Epithelial cell of prostate (primary cell): ENCODE measurements around the gene FXYD5.
A peak's percentile ranks its signal among the peaks of the same experiment; 100 is the strongest.

ENCODE experiments used
- DNase-seq: peaks from one replicate; pipeline ENCODE4 v3.0.0-alpha.2; 2011; ENCODE audit warnings: low read depth, low spot score
- H3K27ac ChIP-seq: fragments of 450-650 bp; 2 replicates; pipeline ENCODE4 v1.5.1; 2017; ENCODE audit warnings: mild to moderate bottlenecking

Gene FXYD5, protein sequence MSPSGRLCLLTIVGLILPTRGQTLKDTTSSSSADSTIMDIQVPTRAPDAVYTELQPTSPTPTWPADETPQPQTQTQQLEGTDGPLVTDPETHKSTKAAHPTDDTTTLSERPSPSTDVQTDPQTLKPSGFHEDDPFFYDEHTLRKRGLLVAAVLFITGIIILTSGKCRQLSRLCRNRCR

GRCh38 chr19:35154525-35155406, at the start of gene FXYD5:
Gene FXYD5 (plus strand): TSS chr19:35154735. CDS start chr19:35155551, 816 bp downstream.
- H3K27ac ChIP-seq, result peak within 1 kb of the TSS; percentile 67
- no peak for DNase-seq

DNA sequence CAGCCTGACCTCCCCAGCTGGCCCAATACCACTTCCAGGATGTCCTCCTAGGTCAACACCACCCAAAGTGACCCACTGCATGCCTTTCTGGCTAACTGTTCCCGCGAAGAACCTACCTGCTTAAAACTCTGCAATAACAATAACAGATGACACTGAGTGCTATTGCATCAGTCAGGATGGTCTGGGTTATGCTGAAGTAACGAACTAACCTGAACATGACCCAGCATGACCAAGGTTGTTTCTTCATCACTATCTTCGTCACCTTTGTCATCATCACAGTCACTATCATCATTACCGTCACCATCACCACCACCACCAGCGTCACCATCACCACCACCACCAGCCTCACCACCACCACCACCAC, 49.5 kb upstream of the FXYD5 start:
- no peak for DNase-seq
- H3K27ac ChIP-seq, result no peak overlapping the region

- no peak overlapping the region for H3K27ac ChIP-seq
- DNase-seq, result no peak
Observed at GRCh38 chr19:35105411-35106290, 48.9 kb upstream of the FXYD5 start.

DNA sequence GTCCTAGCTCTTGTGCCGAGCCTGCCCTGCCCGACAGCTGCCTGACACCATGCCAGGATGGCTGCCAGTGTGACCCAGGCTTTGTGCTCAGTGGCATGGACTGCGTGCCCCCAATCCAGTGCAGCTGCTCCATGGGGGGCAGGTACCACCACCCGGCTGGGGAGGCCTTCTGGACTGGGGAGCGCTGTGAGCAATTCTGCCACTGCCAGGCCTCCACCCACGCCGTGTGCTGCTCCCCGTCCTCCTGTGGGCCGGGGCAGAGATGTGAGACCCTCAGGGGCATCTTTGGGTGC, 48.3 kb upstream of the FXYD5 start:
- H3K27ac ChIP-seq, result no peak overlapping the region
- DNase-seq, result no peak

GRCh38 chr19:35106898-35107541, 47.5 kb upstream of the FXYD5 start:
- peak overlapping the region; percentile 61 for H3K27ac ChIP-seq
- no peak for DNase-seq

DNA sequence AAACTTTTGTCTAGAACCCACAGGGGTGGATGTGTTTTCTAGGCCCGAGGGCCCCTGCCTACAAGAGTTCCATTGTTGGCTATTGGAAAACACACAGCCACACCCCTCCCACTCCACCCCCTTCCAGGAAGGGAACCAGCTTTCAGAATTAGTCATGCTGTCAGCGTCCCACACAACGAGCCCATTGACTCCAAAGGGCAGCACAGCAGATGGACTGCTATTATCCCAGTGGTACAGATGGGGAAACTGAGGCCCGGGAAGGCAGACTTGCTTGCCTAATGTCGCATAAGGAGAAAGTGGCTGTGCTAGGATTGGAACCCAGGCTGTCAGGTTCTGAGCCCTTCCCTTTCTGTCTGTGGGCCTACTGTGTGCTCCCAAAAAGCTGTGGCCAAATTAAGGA, 47.0 kb upstream of the FXYD5 start:
- peak; percentile 83 for DNase-seq
- H3K27ac ChIP-seq, result peak overlapping the region; percentile 61

DNA sequence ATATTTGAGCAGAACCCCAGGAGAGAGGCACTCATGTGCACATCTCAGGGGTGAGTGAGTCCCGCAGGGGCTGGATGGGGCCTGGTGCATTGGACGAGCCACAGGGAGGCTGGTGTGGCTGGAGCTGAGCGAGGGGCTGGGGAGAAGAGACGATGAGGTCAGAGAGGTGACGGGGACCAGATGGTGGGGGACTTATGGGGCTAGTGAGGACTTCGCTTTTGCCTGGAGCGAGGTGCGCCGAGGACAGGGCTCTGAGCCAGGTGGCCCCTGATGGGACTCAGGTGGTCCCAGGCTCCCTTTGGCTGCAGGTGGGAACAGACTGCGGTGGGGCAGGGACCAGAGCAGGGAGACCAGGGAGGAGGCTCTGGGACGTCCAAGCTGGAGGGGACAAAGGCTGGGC, 45.8 kb upstream of the FXYD5 start:
- H3K27ac ChIP-seq, result no peak overlapping the region
- DNase-seq, result no peak

- DNase-seq, result no peak
- peak overlapping the region; percentile 17 for H3K27ac ChIP-seq
Observed at GRCh38 chr19:35109395-35110112, 45.0 kb upstream of the FXYD5 start.

- no peak for DNase-seq
- H3K27ac ChIP-seq, result peak overlapping the region; percentile 24
Observed at GRCh38 chr19:35110974-35111373, 43.6 kb upstream of the FXYD5 start.

GRCh38 chr19:35112995-35113688, 41.4 kb upstream of the FXYD5 start:
- no peak for DNase-seq
- no peak overlapping the region for H3K27ac ChIP-seq

GRCh38 chr19:35114353-35115176, 40.0 kb upstream of the FXYD5 start:
- DNase-seq, result no peak
- H3K27ac ChIP-seq, result peak overlapping the region; percentile 90

- DNase-seq, result no peak
- H3K27ac ChIP-seq, result peak within 1 kb of the TSS; percentile 90
Observed at GRCh38 chr19:35115177-35115951, 39.2 kb upstream of the FXYD5 start, which contains the start of gene FXYD3. Gene FXYD3 (plus strand): TSS chr19:35115823. CDS start chr19:35119377, 3,554 bp downstream.

- peak overlapping the region; percentile 90 for H3K27ac ChIP-seq
- no peak for DNase-seq
Observed at GRCh38 chr19:35116072-35116801, 38.3 kb upstream of the FXYD5 start.

DNA sequence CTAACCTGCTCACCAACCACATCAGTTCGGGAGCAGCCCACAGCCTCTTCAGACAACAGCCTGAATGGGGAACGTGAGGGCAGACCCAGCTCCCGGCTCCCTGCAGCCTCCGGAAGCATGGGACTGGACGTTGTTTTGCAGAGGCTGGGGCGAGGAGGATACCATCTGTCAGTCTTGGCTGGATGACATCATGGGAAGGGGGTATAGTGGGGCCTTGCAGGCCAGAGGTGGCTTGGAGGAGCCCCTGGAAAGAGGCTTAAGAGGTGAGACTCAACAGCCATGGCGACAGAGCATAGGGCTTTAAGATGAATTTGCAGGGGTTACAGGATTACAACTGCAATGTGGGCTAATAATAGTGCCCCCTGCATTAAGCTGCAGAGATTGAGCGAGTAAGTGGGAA, 37.4 kb upstream of the FXYD5 start:
- peak overlapping the region; percentile 90 for H3K27ac ChIP-seq
- DNase-seq, result no peak

DNA sequence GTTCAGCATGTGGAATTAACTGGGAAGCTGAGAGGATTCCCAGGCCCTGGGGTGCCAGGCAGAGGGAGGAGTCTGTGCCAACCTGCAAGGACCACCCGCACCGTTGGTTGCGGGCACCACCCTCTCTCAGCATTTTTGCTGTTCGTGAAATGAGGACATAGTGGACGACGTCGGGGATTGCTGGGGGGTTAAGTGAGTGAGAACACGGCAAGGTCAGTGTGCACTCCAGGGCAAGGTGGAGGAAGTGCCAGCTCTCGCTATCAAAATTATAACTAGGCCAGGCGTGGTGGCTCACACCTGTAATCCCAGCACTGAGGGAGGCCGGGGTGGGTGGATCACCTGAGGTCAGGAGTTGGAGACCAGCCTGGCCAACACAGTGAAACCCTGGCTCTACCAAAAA, 36.7 kb upstream of the FXYD5 start:
- no peak for DNase-seq

DNA sequence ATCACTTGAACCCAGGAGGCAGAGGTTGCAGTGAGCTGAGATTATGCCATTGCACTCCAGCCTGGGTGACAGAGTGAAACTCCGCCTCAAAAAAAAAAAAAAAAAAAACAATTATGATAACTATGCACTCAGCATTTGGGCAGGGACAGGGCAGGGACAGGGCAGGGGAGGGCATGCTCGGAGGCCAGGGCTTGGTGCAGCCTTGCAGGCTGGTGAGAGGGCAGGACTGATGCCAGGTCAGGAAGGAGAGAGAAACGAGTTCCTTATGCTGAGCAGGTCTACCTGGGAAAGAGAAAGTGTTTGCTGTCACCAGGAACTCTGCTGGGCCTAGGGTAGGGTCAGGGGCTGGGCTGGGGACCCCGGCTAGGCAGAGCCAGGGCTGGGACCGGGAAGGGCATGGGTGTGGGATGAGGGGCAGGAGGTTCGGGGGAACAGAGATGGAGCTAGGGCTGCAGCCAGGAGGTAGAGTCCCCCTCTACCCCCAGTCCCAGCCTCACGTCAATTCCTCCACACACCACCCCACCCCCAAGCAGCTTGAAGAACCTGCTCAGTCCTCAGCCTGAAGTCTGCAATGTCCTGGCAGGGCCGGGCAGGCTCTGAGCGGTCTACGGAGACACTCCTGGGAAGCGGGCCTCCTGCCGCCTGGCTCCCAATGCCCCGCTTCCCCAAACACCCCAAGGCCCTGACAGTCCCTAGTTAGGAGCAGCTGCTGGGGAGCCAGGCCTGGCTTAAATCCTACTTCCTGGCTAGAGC, 36.1 kb upstream of the FXYD5 start:
- no peak for DNase-seq
- H3K27ac ChIP-seq, result peak overlapping the region; percentile 90

More for the DNA sequence above, 36.7 kb upstream of the FXYD5 start:
- H3K27ac ChIP-seq, result peak overlapping the region; percentile 90
